DND-41 (cell line): ENCODE measurements around the gene ERP27.
A peak's percentile ranks its signal among the peaks of the same experiment; 100 is the strongest.

Experiments used
- ATAC-seq: fragments of 200-7000 bp; cut with Tn5 transposase; 3 replicates; pipeline ENCODE4 v1.9.1; 2021; ENCODE audit warnings: low read depth; ENCODE audit not compliant: insufficient read depth
- DNase-seq: peaks from one replicate; pipeline ENCODE4 v3.0.0-alpha.2; 2020
- H2AFZ ChIP-seq: 2 replicates; pipeline ENCODE4 v1.6.0; 2012; ENCODE audit warnings: low read depth, low read length
- H3K27ac ChIP-seq: 2 replicates; pipeline ENCODE4 v1.5.1; 2012; ENCODE audit warnings: low read length, inconsistent platforms
- H3K27me3 ChIP-seq: fragments of 200-600 bp; sonication (generic); 2 replicates; pipeline ENCODE4 v1.6.0; 2012; ENCODE audit warnings: low read length, mild to moderate bottlenecking, inconsistent platforms; ENCODE audit not compliant: insufficient read depth, poor library complexity
- H3K36me3 ChIP-seq: 2 replicates; pipeline ENCODE4 v1.5.1; 2012; ENCODE audit warnings: low read length, inconsistent platforms; ENCODE audit not compliant: insufficient read depth
- H3K4me1 ChIP-seq: 2 replicates; pipeline ENCODE4 v1.5.1; 2012; ENCODE audit warnings: mild to moderate bottlenecking, low read length; ENCODE audit not compliant: insufficient read depth
- H3K4me2 ChIP-seq: 2 replicates; pipeline ENCODE4 v1.6.0; 2012; ENCODE audit warnings: mild to moderate bottlenecking, moderate library complexity, low read length, inconsistent platforms; ENCODE audit not compliant: insufficient read depth
- H3K4me3 ChIP-seq, 2 experiments: fragments of 200-600 bp in 1 of 2; shearing (Covaris generic) in 1 of 2; 2 replicates each; pipeline ENCODE4 v1.5.1; 2012 to 2016; ENCODE audit warnings: inconsistent platforms in 2 of 2, low read length in 2 of 2, mild to moderate bottlenecking in 2 of 2, low read depth in 1 of 2, moderate library complexity in 1 of 2
- H3K79me2 ChIP-seq: 2 replicates; pipeline ENCODE4 v1.6.0; 2012; ENCODE audit warnings: low read length, inconsistent platforms; ENCODE audit not compliant: insufficient read depth
- H3K9ac ChIP-seq: 2 replicates; pipeline ENCODE4 v1.6.0; 2012; ENCODE audit warnings: low read depth, mild to moderate bottlenecking, inconsistent platforms, low read length, moderate library complexity
- H3K9me3 ChIP-seq: 2 replicates; pipeline ENCODE4 v1.5.1; 2012; ENCODE audit warnings: low read length, moderate library complexity, mild to moderate bottlenecking, inconsistent platforms; ENCODE audit not compliant: insufficient read depth, severe bottlenecking
- H4K20me1 ChIP-seq: 2 replicates; pipeline ENCODE4 v1.6.0; 2012; ENCODE audit warnings: low read length; ENCODE audit not compliant: insufficient read depth
- EZH2 ChIP-seq: IDR thresholded peaks from 3 replicates; pipeline ENCODE4 v1.6.1; 2012; ENCODE audit warnings: borderline replicate concordance, low read depth, mild to moderate bottlenecking, moderate library complexity, low read length, inconsistent platforms; ENCODE audit not compliant: severe bottlenecking
- TF ChIP-seq, protein P1 (sequence below): IDR thresholded peaks from 2 replicates; pipeline ENCODE4 v1.5.1; 2012; ENCODE audit warnings: borderline replicate concordance, low read length, moderate library complexity, mild to moderate bottlenecking; ENCODE audit not compliant: poor library complexity, severe bottlenecking; ENCODE audit errors: extremely low read depth

The ERP27 gene

DNA sequence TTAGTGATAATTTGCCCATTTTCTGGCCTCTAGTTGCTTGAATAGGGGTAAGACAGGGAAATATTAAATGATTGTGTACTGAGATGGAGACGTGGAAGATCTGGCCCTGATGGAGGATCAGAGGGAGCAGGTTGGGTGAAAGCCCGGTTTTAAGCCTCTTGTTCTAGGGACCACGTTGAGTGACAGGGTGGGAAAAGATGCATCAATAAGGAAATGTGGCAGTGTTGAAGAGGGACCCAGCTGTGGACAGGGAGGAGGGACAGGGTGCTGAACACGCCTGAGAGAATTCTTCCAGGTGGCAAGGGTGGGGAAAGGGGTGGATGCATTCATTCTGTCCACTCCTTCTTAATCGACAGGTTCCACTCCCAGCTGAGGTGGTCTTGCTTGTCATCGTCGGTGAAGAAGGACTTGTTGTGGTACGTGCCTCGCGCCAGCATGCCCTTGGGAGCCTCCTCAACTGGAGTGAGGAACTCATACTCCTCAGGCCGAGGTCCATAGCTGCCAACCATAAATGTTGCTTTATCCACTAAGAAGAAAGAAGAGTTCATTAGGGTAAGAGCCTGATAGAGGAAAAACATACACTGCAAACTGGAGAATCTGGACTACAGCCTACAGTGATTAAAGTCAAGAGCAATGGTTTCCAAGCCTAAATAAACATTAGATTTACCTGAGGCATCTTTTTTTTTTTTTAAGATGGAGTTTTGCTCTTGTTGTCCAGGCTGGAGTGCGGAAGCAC is 4.0 kb upstream of the ERP27 start:
- no peak overlapping the region for H3K4me3 ChIP-seq
- no peaks in the 10 kb centered on the region for H4K20me1 ChIP-seq
- H3K4me1 ChIP-seq: peaks cover 8% of the 10 kb centered on the region
- 0 out of 2 replicates have a peak overlapping the region, but pooled peaks have one; percentile 41 for H3K27ac ChIP-seq
- H3K79me2 ChIP-seq: peaks cover 23% of the 10 kb centered on the region
- H3K4me2 ChIP-seq: no peak overlapping the region
- H2AFZ ChIP-seq: no peak overlapping the region
- H3K27me3 ChIP-seq: no peaks in the 10 kb centered on the region
- 0 out of 3 replicates have a peak, but pooled peaks have one; percentile 3 for ATAC-seq
- TF ChIP-seq EZH2: no peak
- TF ChIP-seq, protein P1, sequence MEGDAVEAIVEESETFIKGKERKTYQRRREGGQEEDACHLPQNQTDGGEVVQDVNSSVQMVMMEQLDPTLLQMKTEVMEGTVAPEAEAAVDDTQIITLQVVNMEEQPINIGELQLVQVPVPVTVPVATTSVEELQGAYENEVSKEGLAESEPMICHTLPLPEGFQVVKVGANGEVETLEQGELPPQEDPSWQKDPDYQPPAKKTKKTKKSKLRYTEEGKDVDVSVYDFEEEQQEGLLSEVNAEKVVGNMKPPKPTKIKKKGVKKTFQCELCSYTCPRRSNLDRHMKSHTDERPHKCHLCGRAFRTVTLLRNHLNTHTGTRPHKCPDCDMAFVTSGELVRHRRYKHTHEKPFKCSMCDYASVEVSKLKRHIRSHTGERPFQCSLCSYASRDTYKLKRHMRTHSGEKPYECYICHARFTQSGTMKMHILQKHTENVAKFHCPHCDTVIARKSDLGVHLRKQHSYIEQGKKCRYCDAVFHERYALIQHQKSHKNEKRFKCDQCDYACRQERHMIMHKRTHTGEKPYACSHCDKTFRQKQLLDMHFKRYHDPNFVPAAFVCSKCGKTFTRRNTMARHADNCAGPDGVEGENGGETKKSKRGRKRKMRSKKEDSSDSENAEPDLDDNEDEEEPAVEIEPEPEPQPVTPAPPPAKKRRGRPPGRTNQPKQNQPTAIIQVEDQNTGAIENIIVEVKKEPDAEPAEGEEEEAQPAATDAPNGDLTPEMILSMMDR: no peak
- no peak overlapping the region for H3K9ac ChIP-seq
- no peak for DNase-seq
- H3K9me3 ChIP-seq: no peaks in the 10 kb centered on the region
- H3K36me3 ChIP-seq: peaks cover 76% of the 10 kb centered on the region

DNA sequence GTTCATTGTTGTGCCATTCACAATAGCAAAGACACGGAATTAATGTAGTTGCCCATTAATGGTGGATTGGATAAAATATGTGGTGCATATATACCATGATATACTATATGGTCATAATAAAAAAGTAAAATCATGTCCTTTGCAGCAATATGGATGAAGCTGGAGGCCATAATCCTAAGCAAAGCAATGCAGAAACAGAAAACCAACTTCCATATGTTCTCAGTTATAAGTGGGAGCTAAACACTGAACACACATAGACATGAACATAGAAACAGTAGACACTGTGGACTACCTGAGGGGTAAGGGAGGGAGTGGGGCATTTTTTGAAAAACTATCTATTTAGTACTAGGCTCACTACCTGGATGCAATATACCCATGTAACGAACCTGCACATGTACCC is 3.0 kb upstream of the ERP27 start:
- H3K79me2 ChIP-seq: peaks cover 13% of the 10 kb centered on the region
- H3K4me1 ChIP-seq: no peaks in the 10 kb centered on the region
- peaks cover 69% of the 10 kb centered on the region for H3K36me3 ChIP-seq
- no peaks in the 10 kb centered on the region for H4K20me1 ChIP-seq
- no peak overlapping the region for H3K27ac ChIP-seq
- H3K9me3 ChIP-seq: no peaks in the 10 kb centered on the region
- H3K27me3 ChIP-seq: no peaks in the 10 kb centered on the region
- ATAC-seq (peak; percentile 8; the same call in 2 of the 3 replicates), DNase-seq (no peak)
- H2AFZ ChIP-seq: no peak overlapping the region
- TF ChIP-seq, protein P1: no peak
- no peak for TF ChIP-seq EZH2
- no peak overlapping the region for H3K4me3 ChIP-seq
- H3K4me2 ChIP-seq: no peak overlapping the region
- no peak overlapping the region for H3K9ac ChIP-seq

DNA sequence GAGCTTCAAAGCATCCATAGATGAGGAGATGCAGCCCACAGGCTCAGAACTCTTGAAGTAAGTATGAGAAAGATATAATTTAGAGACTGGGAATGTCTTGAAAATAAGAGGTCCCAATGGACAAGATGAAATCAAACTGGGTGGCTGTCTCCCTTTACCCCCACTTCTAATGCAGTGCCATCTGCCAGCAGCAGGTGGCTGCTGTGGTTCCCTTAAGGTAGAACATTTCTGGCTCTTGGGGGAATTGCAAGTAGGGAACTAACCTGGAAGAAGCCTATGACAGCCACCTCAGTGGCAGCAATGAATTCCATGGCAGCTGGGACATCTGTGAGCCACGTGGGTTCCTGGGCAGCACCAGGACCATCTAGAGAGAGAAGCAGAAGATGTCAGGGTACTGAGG is 648 bp downstream of the ERP27 start:
- peak; percentile 47 for ATAC-seq
- peak; percentile 30 for DNase-seq
- Histone ChIP-seq H2AFZ (no peak overlapping the region), H3K27ac (no peak overlapping the region), H3K27me3 (no peaks in the 10 kb centered on the region), H3K36me3 (peaks cover 57% of the 10 kb centered on the region), H3K79me2 (no peaks in the 10 kb centered on the region), H3K9ac (no peak overlapping the region), H3K9me3 (no peaks in the 10 kb centered on the region), H3K4me2 (no peak overlapping the region), H3K4me3 (no peak overlapping the region), H3K4me1 (peaks cover 9% of the 10 kb centered on the region; the same call in 1 of the 2 replicates), H4K20me1 (no peaks in the 10 kb centered on the region)
- TF ChIP-seq EZH2: no peak
- TF ChIP-seq, protein P1: peak; percentile 57
